HCT116 (cell line): Measurements from ENCODE around the gene CD82. TPM values are rescaled to one million over a fixed set of nuclear protein-coding genes. Genes with fewer than 3 reads are reported as not detected.

Source experiments
- ATAC-seq: fragments of 200-7000 bp; cut with Tn5 transposase; 2 replicates; pipeline ENCODE4 v1.9.1; 2020; ENCODE audit warnings: mild to moderate bottlenecking, moderate library complexity
- BruUV-seq: library from RNA; stranded (reverse); fragments of 400-500 nt; replicated peaks from 2 replicates; lab custom pipeline; 2021; lab: Mats Ljungman, UMichigan
- CTCF ChIA-PET: fragments of 300-600 bp; sonication (Branson Sonifier 250); formaldehyde crosslinking; loops from one replicate; lab custom pipeline; 2021; ENCODE audit warnings: antibody characterized with exemption; lab: Charles Lee
- POLR2A ChIA-PET: fragments of 300-600, 350-600 bp; sonication (Branson Sonifier 250); formaldehyde crosslinking; loops from one replicate; lab custom pipeline; 2021; ENCODE audit warnings: antibody characterized with exemption; lab: Charles Lee
- RAD21 ChIA-PET, 2 experiments: fragments of 300-600 bp; sonication (Branson Sonifier 250); formaldehyde crosslinking; loops; one replicate each; lab custom pipeline; 2023; ENCODE audit warnings: low total read pairs in 2 of 2; ENCODE audit not compliant: uncharacterized antibody in 2 of 2, unreplicated experiment in 2 of 2, low non-redundant PET in 1 of 2; lab: Charles Lee
- DNase-seq: peaks from one replicate; pipeline ENCODE4 v3.0.0-alpha.2; 2010; ENCODE audit warnings: low read depth, low spot score
- H2AFZ ChIP-seq: fragments of 200-600 bp; shearing (Covaris generic), sonication (generic); 2 replicates; pipeline ENCODE4 v1.6.1; 2017; ENCODE audit warnings: low read depth, mixed run types, mixed read lengths, antibody characterized with exemption, low read length; ENCODE audit not compliant: poor library complexity, severe bottlenecking
- H3K27ac ChIP-seq: 2 replicates; pipeline ENCODE4 v1.5.1; 2012; ENCODE audit warnings: low read depth, low read length
- H3K27me3 ChIP-seq: fragments of 200-600 bp; sonication (generic); 2 replicates; pipeline ENCODE4 v1.6.1; 2016; ENCODE audit warnings: mixed run types, low read length, mixed read lengths; ENCODE audit not compliant: insufficient read depth
- H3K36me3 ChIP-seq, 2 experiments: fragments of 200-500 bp in 1 of 2; fragments of 200-600 bp in 1 of 2; sonication (Bioruptor generic) in 1 of 2; sonication (generic) in 1 of 2; 2 replicates each; pipeline versions ENCODE4 v1.5.1 to v1.6.1; 2014 to 2016; ENCODE audit warnings: low read length in 2 of 2, inconsistent platforms in 1 of 2, mixed read lengths in 1 of 2, mixed run types in 1 of 2; ENCODE audit not compliant: insufficient read depth in 2 of 2, control insufficient read depth in 1 of 2
- H3K4me1 ChIP-seq, 2 experiments: fragments of 200-600 bp in 1 of 2; sonication (generic) in 1 of 2; 2 replicates each; pipeline versions ENCODE4 v1.5.1 to v1.6.1; 2012 to 2017; ENCODE audit warnings: low read length in 2 of 2, inconsistent platforms in 1 of 2, mild to moderate bottlenecking in 1 of 2, mixed read lengths in 1 of 2, mixed run types in 1 of 2, moderate library complexity in 1 of 2; ENCODE audit not compliant: insufficient read depth in 2 of 2, control insufficient read depth in 1 of 2
- H3K4me2 ChIP-seq: fragments of 200-600 bp; sonication (generic); 2 replicates; pipeline ENCODE4 v1.6.1; 2017; ENCODE audit warnings: mixed run types, low read length, mixed read lengths
- H3K4me3 ChIP-seq, 2 experiments: fragments of 200-600 bp in 1 of 2; sonication (generic) in 1 of 2; replicated peaks in 1 of 2; 2 replicates each; pipeline ENCODE4 v1.5.1; 2011 to 2016; ENCODE audit warnings: low read length in 2 of 2, control low read depth in 1 of 2, low read depth in 1 of 2, mild to moderate bottlenecking in 1 of 2, mixed read lengths in 1 of 2, mixed run types in 1 of 2
- H3K79me2 ChIP-seq: fragments of 200-600 bp; sonication (generic); 2 replicates; pipeline ENCODE4 v1.6.1; 2017; ENCODE audit warnings: mild to moderate bottlenecking, mixed run types, low read length, moderate library complexity, mixed read lengths; ENCODE audit not compliant: insufficient read depth
- H3K9ac ChIP-seq: fragments of 200-600 bp; sonication (generic); 2 replicates; pipeline ENCODE4 v1.6.1; 2016; ENCODE audit warnings: low read length, mixed read lengths
- H3K9me2 ChIP-seq: fragments of 200-600 bp; sonication (generic), shearing (Covaris generic); 2 replicates; pipeline ENCODE4 v1.6.1; 2017; ENCODE audit warnings: mixed run types, mild to moderate bottlenecking, moderate library complexity; ENCODE audit not compliant: insufficient read depth
- H3K9me3 ChIP-seq, 2 experiments: fragments of 200-500 bp in 1 of 2; fragments of 200-600 bp in 1 of 2; sonication (Bioruptor generic) in 1 of 2; sonication (generic) in 1 of 2; 2 replicates each; pipeline ENCODE4 v1.6.1; 2014 to 2017; ENCODE audit warnings: low read length in 2 of 2, mixed read lengths in 2 of 2, inconsistent platforms in 1 of 2, low read depth in 1 of 2, mild to moderate bottlenecking in 1 of 2, mixed run types in 1 of 2, moderate library complexity in 1 of 2; ENCODE audit not compliant: control insufficient read depth in 1 of 2, insufficient read depth in 1 of 2
- H4K20me1 ChIP-seq: fragments of 200-600 bp; sonication (generic), shearing (Covaris generic); 2 replicates; pipeline ENCODE4 v1.6.1; 2017; ENCODE audit warnings: mixed run types, mild to moderate bottlenecking, moderate library complexity; ENCODE audit not compliant: insufficient read depth
- CBX3 ChIP-seq: IDR thresholded peaks from 2 replicates; pipeline ENCODE4 v1.6.1; 2012; ENCODE audit warnings: low read depth
- CEBPB ChIP-seq: IDR thresholded peaks from 2 replicates; pipeline ENCODE4 v1.6.1; 2012; ENCODE audit warnings: low read depth
- EGR1 ChIP-seq: IDR thresholded peaks from 2 replicates; pipeline ENCODE4 v1.6.1; 2012; ENCODE audit warnings: low read depth
- ELF1 ChIP-seq: IDR thresholded peaks from 2 replicates; pipeline ENCODE4 v1.6.1; 2012; ENCODE audit warnings: low read depth, borderline replicate concordance
- EZH2 ChIP-seq: fragments of 200-600 bp; sonication (generic); IDR thresholded peaks from 2 replicates; pipeline ENCODE4 v1.6.1; 2017; ENCODE audit warnings: antibody characterized with exemption, mixed run types
- EZH2phosphoT487 ChIP-seq: fragments of 200-600 bp; IDR thresholded peaks from 2 replicates; pipeline ENCODE4 v1.6.1; 2018; ENCODE audit warnings: antibody characterized with exemption, borderline replicate concordance
- FOSL1 ChIP-seq: IDR thresholded peaks from 2 replicates; pipeline ENCODE4 v1.6.1; 2012; ENCODE audit warnings: low read depth
- POLR2A ChIP-seq: IDR thresholded peaks from 2 replicates; pipeline ENCODE4 v1.7.0; 2011; ENCODE audit warnings: borderline replicate concordance; ENCODE audit not compliant: insufficient read depth, insufficient read length; ENCODE audit errors: extremely low read depth
- POLR2AphosphoS5 ChIP-seq: IDR thresholded peaks from 2 replicates; pipeline ENCODE4 v1.6.1; 2011; ENCODE audit warnings: mild to moderate bottlenecking, low read depth, low read length, moderate library complexity
- RAD21 ChIP-seq: IDR thresholded peaks from 2 replicates; pipeline ENCODE4 v1.6.1; 2012; ENCODE audit warnings: low read depth, mild to moderate bottlenecking
- SIN3A ChIP-seq: IDR thresholded peaks from 2 replicates; pipeline ENCODE4 v1.6.1; 2012; ENCODE audit warnings: low read depth
- SP1 ChIP-seq: IDR thresholded peaks from 2 replicates; pipeline ENCODE4 v1.6.1; 2012; ENCODE audit warnings: low read depth
- ZFX ChIP-seq: fragments of 450-650 bp; IDR thresholded peaks from 2 replicates; pipeline ENCODE4 v1.6.1; 2017
- ZNF274 ChIP-seq: fragments of 200-500 bp; sonication (Bioruptor generic); IDR thresholded peaks from 2 replicates; pipeline ENCODE4 v1.6.1; 2014; ENCODE audit warnings: mild to moderate bottlenecking, low read depth, low read length, inconsistent platforms
- intact Hi-C: fragments of 100-400 bp; cut with micrococcal nuclease; formaldehyde crosslinking; loops from 2 replicates; pipeline ENCODE4 v1.10.0; 2022
- total RNA-seq: library from RNA; stranded (reverse); gene quantifications from one replicate; pipeline ENCODE4 v1.2.1, GENCODE V29; 2021; ENCODE audit not compliant: unreplicated experiment
- TF ChIP-seq, protein P1 (sequence below): IDR thresholded peaks from 2 replicates; pipeline ENCODE4 v1.6.1; 2012; ENCODE audit warnings: low read depth

The CD82 gene
- total RNA-seq, 1 experiment from 2014 or later = 16.7 TPM

DNA sequence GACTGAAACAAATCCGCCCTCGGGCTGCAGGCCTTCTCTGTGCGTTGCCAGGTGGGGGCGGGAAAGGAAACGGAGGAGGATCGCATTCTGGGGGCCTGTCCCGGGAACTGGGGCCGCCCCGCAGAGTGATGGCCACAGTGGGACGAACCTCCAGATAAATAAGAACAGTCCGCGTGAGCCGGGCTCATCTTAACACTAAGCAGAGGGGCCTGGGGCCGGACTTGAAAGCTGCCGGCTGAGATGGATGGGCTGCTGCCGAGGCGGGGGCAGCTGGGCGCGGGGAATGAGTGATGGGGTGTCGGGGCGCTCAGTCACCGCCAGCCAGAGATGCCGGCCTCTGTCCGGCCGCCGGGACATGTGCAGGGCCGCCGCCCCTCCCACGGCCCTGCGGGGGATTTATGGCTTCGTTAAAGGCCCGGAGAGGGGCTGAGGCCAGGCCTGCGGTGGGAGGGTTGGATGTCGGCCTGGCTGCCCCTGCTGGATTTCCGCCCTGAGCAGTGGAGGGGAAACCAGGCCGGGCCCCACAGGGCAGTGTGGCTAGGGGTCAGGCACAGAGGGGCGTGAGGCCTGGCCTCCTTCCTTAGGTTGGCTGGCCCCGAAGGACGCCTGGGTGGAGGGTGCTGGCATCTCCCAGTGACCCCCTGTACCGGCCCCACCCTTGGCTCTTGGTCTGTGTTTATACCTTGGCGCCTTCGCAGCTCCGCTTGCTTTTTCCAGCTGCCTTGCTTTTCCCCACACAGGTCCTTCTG, 45.3 kb upstream of the CD82 start:
- intact Hi-C loops = no loop called here
- no peak overlapping the region for H3K4me3 ChIP-seq
- POLR2A ChIA-PET = no interaction called here

More for the DNA sequence above, 45.3 kb upstream of the CD82 start:
- Histone ChIP-seq H3K27me3 (no peaks in the 10 kb centered on the region), H3K9ac (no peak overlapping the region), H3K27ac (no peak overlapping the region), H3K79me2 (no peaks in the 10 kb centered on the region), H3K4me2 (no peak overlapping the region), H3K4me1 (peaks cover 0 to 3% of the 10 kb centered on the region in 2 experiments; a peak in 1 of 4 replicates), H3K9me2 (no peaks in the 10 kb centered on the region), H3K36me3 (no peaks in the 10 kb centered on the region), H2AFZ (no peak overlapping the region), H4K20me1 (no peaks in the 10 kb centered on the region), H3K9me3 (no peaks in the 10 kb centered on the region)
- ChIA-PET CTCF (no interaction called here), RAD21 (no interaction called here)
- DNase-seq (no peak), ATAC-seq (no peak)
- TF ChIP-seq ZNF274 = no peak
- no peak for TF ChIP-seq FOSL1
- TF ChIP-seq ELF1 = no peak
- TF ChIP-seq CEBPB = no peak
- no peak for TF ChIP-seq SP1
- no peak for TF ChIP-seq EZH2
- no peak for TF ChIP-seq POLR2A
- no peak for TF ChIP-seq ZFX
- TF ChIP-seq SIN3A = no peak
- TF ChIP-seq EZH2phosphoT487 = no peak
- no peak for TF ChIP-seq POLR2AphosphoS5
- TF ChIP-seq, protein P1, sequence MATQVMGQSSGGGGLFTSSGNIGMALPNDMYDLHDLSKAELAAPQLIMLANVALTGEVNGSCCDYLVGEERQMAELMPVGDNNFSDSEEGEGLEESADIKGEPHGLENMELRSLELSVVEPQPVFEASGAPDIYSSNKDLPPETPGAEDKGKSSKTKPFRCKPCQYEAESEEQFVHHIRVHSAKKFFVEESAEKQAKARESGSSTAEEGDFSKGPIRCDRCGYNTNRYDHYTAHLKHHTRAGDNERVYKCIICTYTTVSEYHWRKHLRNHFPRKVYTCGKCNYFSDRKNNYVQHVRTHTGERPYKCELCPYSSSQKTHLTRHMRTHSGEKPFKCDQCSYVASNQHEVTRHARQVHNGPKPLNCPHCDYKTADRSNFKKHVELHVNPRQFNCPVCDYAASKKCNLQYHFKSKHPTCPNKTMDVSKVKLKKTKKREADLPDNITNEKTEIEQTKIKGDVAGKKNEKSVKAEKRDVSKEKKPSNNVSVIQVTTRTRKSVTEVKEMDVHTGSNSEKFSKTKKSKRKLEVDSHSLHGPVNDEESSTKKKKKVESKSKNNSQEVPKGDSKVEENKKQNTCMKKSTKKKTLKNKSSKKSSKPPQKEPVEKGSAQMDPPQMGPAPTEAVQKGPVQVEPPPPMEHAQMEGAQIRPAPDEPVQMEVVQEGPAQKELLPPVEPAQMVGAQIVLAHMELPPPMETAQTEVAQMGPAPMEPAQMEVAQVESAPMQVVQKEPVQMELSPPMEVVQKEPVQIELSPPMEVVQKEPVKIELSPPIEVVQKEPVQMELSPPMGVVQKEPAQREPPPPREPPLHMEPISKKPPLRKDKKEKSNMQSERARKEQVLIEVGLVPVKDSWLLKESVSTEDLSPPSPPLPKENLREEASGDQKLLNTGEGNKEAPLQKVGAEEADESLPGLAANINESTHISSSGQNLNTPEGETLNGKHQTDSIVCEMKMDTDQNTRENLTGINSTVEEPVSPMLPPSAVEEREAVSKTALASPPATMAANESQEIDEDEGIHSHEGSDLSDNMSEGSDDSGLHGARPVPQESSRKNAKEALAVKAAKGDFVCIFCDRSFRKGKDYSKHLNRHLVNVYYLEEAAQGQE = no peak
- no peak for TF ChIP-seq EGR1
- no peak for TF ChIP-seq RAD21
- TF ChIP-seq CBX3 = no peak
- no TSS peak for BruUV-seq
